Ovary (tissue), 3 donors: ENCODE data around the gene TTC36.

Source experiments
- CTCF ChIP-seq, 3 donors: fragments of 450-650 bp in 2 of 3; fragments of 200-600 bp in 1 of 3; IDR thresholded peaks; one replicate each; pipeline versions ENCODE4 v1.5.1 to v1.8.0; 2016 to 2022; ENCODE audit warnings: antibody characterized with exemption in 3 of 3, mild to moderate bottlenecking in 1 of 3
- POLR2A ChIP-seq: fragments of 450-650 bp; IDR thresholded peaks from one replicate; pipeline ENCODE4 v1.6.1; 2017; ENCODE audit warnings: antibody characterized with exemption, mild to moderate bottlenecking, moderate library complexity
- donor health status: DM: no; HTN: no; CAD: no.

GRCh38 chr11:118503216-118503615 lies 24.1 kb upstream of the TTC36 start:
- no peak for TF ChIP-seq CTCF (IDR thresholded peaks at IDR 0.05)
- TF ChIP-seq POLR2A: no peak
